NOMO-1 treated with dmso at 0.1 percent for 144 hours (cell line): Measurements from ENCODE around the gene CAMK1D.

Experiments used
- DNase-seq: peaks from one replicate; lab custom pipeline; 2025; ENCODE audit not compliant: unreplicated experiment; lab: John Stamatoyannopoulos, UW

Gene CAMK1D

GRCh38 chr10:12369982-12370381 is 20.6 kb downstream of the CAMK1D start:
- no peak for DNase-seq

- no peak for DNase-seq
These were observed 23.5 kb downstream of the CAMK1D start for GRCh38 chr10:12372846-12373245.

- DNase-seq: no peak
These were observed 25.7 kb downstream of the CAMK1D start for GRCh38 chr10:12375076-12375504.

GRCh38 chr10:12376211-12376610 is 26.9 kb downstream of the CAMK1D start:
- no peak for DNase-seq

- DNase-seq: no peak
These were observed 28.4 kb downstream of the CAMK1D start for GRCh38 chr10:12377658-12378290.

GRCh38 chr10:12380999-12381398 is 31.7 kb downstream of the CAMK1D start:
- no peak for DNase-seq

- no peak for DNase-seq
These were observed 32.3 kb downstream of the CAMK1D start for GRCh38 chr10:12381536-12382156.

- DNase-seq: no peak
These were observed 32.8 kb downstream of the CAMK1D start for GRCh38 chr10:12382157-12382548.

- no peak for DNase-seq
These were observed 33.7 kb downstream of the CAMK1D start for GRCh38 chr10:12382956-12383531.

- no peak for DNase-seq
These were observed 35.6 kb downstream of the CAMK1D start for GRCh38 chr10:12384906-12385305.

GRCh38 chr10:12387561-12388210 is 38.3 kb downstream of the CAMK1D start:
- no peak for DNase-seq

GRCh38 chr10:12388671-12389070 is 39.3 kb downstream of the CAMK1D start:
- no peak for DNase-seq

GRCh38 chr10:12389154-12389734 is 39.9 kb downstream of the CAMK1D start:
- no peak for DNase-seq

- DNase-seq: no peak
These were observed 41.4 kb downstream of the CAMK1D start for GRCh38 chr10:12390733-12391132.

- no peak for DNase-seq
These were observed 41.9 kb downstream of the CAMK1D start for GRCh38 chr10:12391206-12391605.

GRCh38 chr10:12393831-12394230 is 44.5 kb downstream of the CAMK1D start:
- DNase-seq: no peak

GRCh38 chr10:12394241-12395033 is 45.1 kb downstream of the CAMK1D start:
- DNase-seq: no peak

GRCh38 chr10:12396093-12396492 is 46.7 kb downstream of the CAMK1D start:
- DNase-seq: no peak

GRCh38 chr10:12396567-12396966 is 47.2 kb downstream of the CAMK1D start:
- DNase-seq: no peak

- no peak for DNase-seq
These were observed 48.0 kb downstream of the CAMK1D start for GRCh38 chr10:12397147-12397896.
